Endothelial cell of umbilical vein (primary cell): ENCODE results near the gene MUC20. TPM values are rescaled to one million over a fixed set of nuclear protein-coding genes. Genes with fewer than 3 reads are reported as not detected.

Experiments
- BruUV-seq: library from RNA; stranded (reverse); fragments of 400-500 nt; replicated peaks from 2 replicates; lab custom pipeline; 2021; lab: Mats Ljungman, UMichigan
- CTCF ChIA-PET: fragments of 300-600, 350-600 bp; sonication (Branson Sonifier 250); formaldehyde crosslinking; loops from one replicate; lab custom pipeline; 2021; ENCODE audit warnings: antibody characterized with exemption, inconsistent platforms; lab: Charles Lee
- POLR2A ChIA-PET: fragments of 300-600, 350-600 bp; sonication (Branson Sonifier 250); formaldehyde crosslinking; loops from one replicate; lab custom pipeline; 2021; ENCODE audit warnings: antibody characterized with exemption, inconsistent platforms; lab: Charles Lee
- DNase-seq: peaks from one replicate; pipeline ENCODE4 v3.0.0-alpha.2; 2011; ENCODE audit warnings: low read depth, low spot score
- FAIRE-seq: peaks from 2 replicates; lab custom pipeline; 2011; peaks lifted over from hg19 to GRCh38; lab: Jason Lieb, UNC
- H2AFZ ChIP-seq: 2 replicates; pipeline ENCODE4 v1.6.0; 2012; ENCODE audit warnings: low read depth, low read length, control low read depth, inconsistent platforms
- H3K27ac ChIP-seq: 2 replicates; pipeline ENCODE4 v1.5.1; 2011; ENCODE audit warnings: low read depth, mild to moderate bottlenecking, control low read depth, low read length, moderate library complexity; ENCODE audit not compliant: insufficient read depth
- H3K27me3 ChIP-seq, 2 experiments: 2 replicates each; pipeline versions ENCODE4 v1.6.0 to v1.6.1; 2011; ENCODE audit warnings: low read length in 2 of 2, mixed read lengths in 1 of 2; ENCODE audit not compliant: control insufficient read depth in 2 of 2, insufficient read depth in 2 of 2
- H3K36me3 ChIP-seq, 2 experiments: 2 replicates in 1 of 2; 3 replicates in 1 of 2; pipeline ENCODE4 v1.5.1; 2011; ENCODE audit warnings: low read length in 2 of 2, mild to moderate bottlenecking in 1 of 2, moderate library complexity in 1 of 2; ENCODE audit not compliant: control insufficient read depth in 2 of 2, insufficient read depth in 2 of 2; ENCODE audit errors: extremely low read depth in 1 of 2
- H3K4me1 ChIP-seq: 3 replicates; pipeline ENCODE4 v1.5.1; 2011; ENCODE audit warnings: mild to moderate bottlenecking, low read length; ENCODE audit not compliant: control insufficient read depth, insufficient read depth; ENCODE audit errors: extremely low read depth
- H3K4me2 ChIP-seq: 2 replicates; pipeline ENCODE4 v1.6.1; 2011; ENCODE audit warnings: low read length, control low read depth, mixed read lengths; ENCODE audit not compliant: insufficient read depth
- H3K4me3 ChIP-seq, 3 experiments: fragments of 200-600 bp in 1 of 3; sonication (generic), shearing (Covaris generic) in 1 of 3; replicated peaks in 1 of 3; 2 replicates each; pipeline ENCODE4 v1.5.1; 2011 to 2016; ENCODE audit warnings: control low read depth in 3 of 3, low read length in 3 of 3, mild to moderate bottlenecking in 2 of 3, inconsistent platforms in 1 of 3, low read depth in 1 of 3, moderate library complexity in 1 of 3; ENCODE audit not compliant: insufficient read depth in 1 of 3
- H3K79me2 ChIP-seq: 2 replicates; pipeline ENCODE4 v1.6.0; 2012; ENCODE audit warnings: low read length, inconsistent platforms; ENCODE audit not compliant: control insufficient read depth, insufficient read depth
- H3K9ac ChIP-seq: replicated peaks from 2 replicates; pipeline ENCODE3; 2011; ENCODE audit warnings: low read length, control low read depth; ENCODE audit not compliant: insufficient read depth; ENCODE audit errors: extremely low read depth
- H3K9me1 ChIP-seq: replicated peaks from 3 replicates; pipeline ENCODE4 v1.6.0; 2011; ENCODE audit warnings: mild to moderate bottlenecking, low read length; ENCODE audit not compliant: control insufficient read depth, insufficient read depth; ENCODE audit errors: extremely low read depth
- H3K9me3 ChIP-seq: replicated peaks from 2 replicates; pipeline ENCODE4 v1.5.1; 2012; ENCODE audit warnings: low read length, inconsistent platforms; ENCODE audit not compliant: control insufficient read depth, insufficient read depth
- H4K20me1 ChIP-seq: replicated peaks from 2 replicates; pipeline ENCODE3; 2011; ENCODE audit warnings: mild to moderate bottlenecking, low read length; ENCODE audit not compliant: control insufficient read depth, insufficient read depth; ENCODE audit errors: extremely low read depth
- CTCF ChIP-seq, 2 donors: IDR thresholded peaks; 1 replicate in 1 of 2; 2 replicates in 1 of 2; pipeline ENCODE4 v1.5.1; 2011; ENCODE audit warnings: low read length in 2 of 2, mild to moderate bottlenecking in 2 of 2, moderate library complexity in 2 of 2, control low read depth in 1 of 2, inconsistent platforms in 1 of 2, low read depth in 1 of 2; ENCODE audit not compliant: insufficient read depth in 1 of 2; ENCODE audit errors: extremely low read depth in 1 of 2
- EZH2 ChIP-seq: IDR thresholded peaks from 2 replicates; pipeline ENCODE4 v1.6.1; 2012; ENCODE audit warnings: borderline replicate concordance, low read depth, mild to moderate bottlenecking, moderate library complexity, low read length, inconsistent platforms; ENCODE audit not compliant: severe bottlenecking
- FOS ChIP-seq: IDR thresholded peaks from 2 replicates; pipeline ENCODE4 v1.6.1; 2011; ENCODE audit warnings: mild to moderate bottlenecking, low read length, moderate library complexity, borderline replicate concordance; ENCODE audit not compliant: insufficient read depth
- GATA2 ChIP-seq: IDR thresholded peaks from 2 replicates; pipeline ENCODE4 v1.7.0; 2011; ENCODE audit warnings: low read depth, mild to moderate bottlenecking, moderate library complexity, mixed read lengths, low read length; ENCODE audit not compliant: insufficient read length, insufficient read depth
- JUN ChIP-seq: IDR thresholded peaks from 2 replicates; pipeline ENCODE4 v1.6.1; 2011; ENCODE audit warnings: borderline replicate concordance, low read depth; ENCODE audit not compliant: insufficient read length, insufficient read depth
- MAX ChIP-seq: IDR thresholded peaks from 2 replicates; pipeline ENCODE4 v1.6.1; 2011; ENCODE audit not compliant: insufficient read depth, insufficient read length
- MYC ChIP-seq: IDR thresholded peaks from one replicate; pipeline ENCODE4 v1.6.1; 2011; ENCODE audit warnings: mild to moderate bottlenecking, low read depth, low read length
- POLR2A ChIP-seq: IDR thresholded peaks from 2 replicates; pipeline ENCODE4 v1.6.1; 2012; ENCODE audit warnings: low read depth, mild to moderate bottlenecking, control low read depth, low read length
- POLR2AphosphoS5 ChIP-seq: IDR thresholded peaks from 2 replicates; pipeline ENCODE4 v1.6.1; 2012; ENCODE audit warnings: low read depth, mild to moderate bottlenecking, control low read depth, low read length, moderate library complexity; ENCODE audit not compliant: insufficient read depth
- dilution Hi-C: fragments of 300-500 bp; cut with MboI; formaldehyde crosslinking; loops from one replicate; pipeline ENCODE4 v1.15.0; 2019; ENCODE audit warnings: low sequenced_read_pairs; ENCODE audit not compliant: extremely low pct_ligation_motif_present
- intact Hi-C: fragments of 100-400 bp; cut with micrococcal nuclease; formaldehyde crosslinking; loops from one replicate; pipeline ENCODE4 v1.10.0; 2022
- polyA plus RNA-seq, 4 experiments: library from polyadenylated mRNA; depleted of rRNA in 3 of 4; stranded (reverse) in 3 of 4; unstranded in 1 of 4; fragments of >200 nt; gene quantifications; 2 replicates each; pipeline versions ENCODE4 v1.2.1 to v1.2.3, GENCODE V29; 2011 to 2012; ENCODE audit warnings: missing spikeins in 1 of 4
- total RNA-seq: library from RNA; stranded (reverse); gene quantifications from 2 replicates; pipeline ENCODE4 v1.2.3, GENCODE V29; 2021

Gene MUC20
- total and polyA plus RNA-seq, 2 donors (not counting 3 experiments of a cell fraction or from before 2014, with no cell fraction given), result 0.62 TPM; not detected in 1

DNA sequence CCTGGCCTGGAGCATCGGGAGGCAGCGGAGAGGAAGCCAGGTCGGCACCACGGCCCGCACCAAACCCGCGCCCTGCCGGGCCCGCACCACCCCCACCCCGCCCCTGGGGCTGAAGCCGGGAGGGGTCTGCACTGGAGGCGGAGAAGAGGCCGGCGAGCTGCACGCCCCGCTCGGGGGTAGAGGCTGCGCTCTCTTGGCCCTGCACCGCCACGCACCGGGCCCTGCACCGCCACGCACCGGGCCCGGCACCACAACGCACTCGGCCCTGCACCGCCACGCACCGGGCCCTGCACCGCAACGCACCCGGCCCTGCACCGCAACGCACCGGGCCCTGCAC, 41.4 kb downstream of the MUC20 start:
- Histone ChIP-seq H3K79me2 (no peaks in the 10 kb centered on the region), H3K9ac (no peak overlapping the region), H3K4me2 (no peak overlapping the region), H3K4me1 (peaks cover 6% of the 10 kb centered on the region), H3K27ac (no peak overlapping the region), H3K27me3 (peaks cover 19 to 23% of the 10 kb centered on the region in 2 experiments), H2AFZ (no peak overlapping the region), H3K9me1 (no peaks in the 10 kb centered on the region), H3K9me3 (no peaks in the 10 kb centered on the region), H3K36me3 (no peaks in the 10 kb centered on the region), H3K4me3 (no peak overlapping the region), H4K20me1 (no peaks in the 10 kb centered on the region)
- intact Hi-C loops (no loop called here), dilution Hi-C loops (no loop called here)
- CTCF ChIA-PET, result no interaction called here
- POLR2A ChIA-PET, result no interaction called here
- TF ChIP-seq MYC (no peak), FOS (no peak), MAX (no peak), GATA2 (no peak), POLR2A (no peak), JUN (no peak), CTCF (IDR thresholded peaks at IDR 0.05; ENCODE audit: extremely low read depth in 1 of 2, insufficient read depth in 1 of 2, low read depth in 1 of 2, low read length in 2 of 2) (no peak), EZH2 (no peak), POLR2AphosphoS5 (no peak)
- FAIRE-seq (no peak), DNase-seq (no peak)
- no TSS peak for BruUV-seq
